B cell (primary cell): Measurements from ENCODE around the gene MAGI2. TPM values are rescaled to one million over a fixed set of nuclear protein-coding genes. Genes with fewer than 3 reads are reported as not detected.

Experiments
- ATAC-seq: fragments of 200-7000 bp; cut with Tn5 transposase; one replicate; pipeline ENCODE4 v1.10.0; 2021; ENCODE audit warnings: low read depth, mild to moderate bottlenecking, moderate number of reproducible peaks, moderate library complexity
- CTCF ChIA-PET: fragments of 350-600 bp; sonication (Branson Sonifier 250); formaldehyde crosslinking; loops from one replicate; lab custom pipeline; 2021; ENCODE audit warnings: antibody characterized with exemption, inconsistent platforms; lab: Charles Lee
- POLR2A ChIA-PET: fragments of 350-600 bp; sonication (Branson Sonifier 250); formaldehyde crosslinking; loops from one replicate; lab custom pipeline; 2021; ENCODE audit warnings: antibody characterized with exemption; lab: Charles Lee
- DNase-seq: peaks from one replicate; pipeline ENCODE4 v3.0.0; 2013
- H2AFZ ChIP-seq: 2 replicates; pipeline ENCODE4 v1.6.1; 2012; ENCODE audit warnings: mild to moderate bottlenecking, low read depth, low read length; ENCODE audit not compliant: insufficient read depth, poor library complexity, severe bottlenecking
- H3K27ac ChIP-seq, 2 donors: 1 replicate in 1 of 2; 2 replicates in 1 of 2; pipeline ENCODE4 v1.5.1; 2012 to 2013; ENCODE audit warnings: low read length in 2 of 2, mild to moderate bottlenecking in 2 of 2, moderate library complexity in 1 of 2
- H3K27me3 ChIP-seq, 4 experiments: fragments of 200-600 bp in 1 of 4; sonication (generic) in 1 of 4; replicated peaks in 1 of 4; 1 replicate in 2 of 4; 2 replicates in 2 of 4; pipeline versions ENCODE4 v1.6.1 to v1.7.0; 2013 to 2016; ENCODE audit warnings: low read length in 3 of 4, mild to moderate bottlenecking in 2 of 4, mixed read lengths in 1 of 4, moderate library complexity in 1 of 4; ENCODE audit not compliant: insufficient read depth in 4 of 4, control insufficient read depth in 3 of 4; ENCODE audit errors: control extremely low read depth in 1 of 4
- H3K36me3 ChIP-seq, 2 experiments: replicated peaks in 1 of 2; 1 replicate in 1 of 2; 2 replicates in 1 of 2; pipeline versions ENCODE4 v1.6.1 to v1.7.1; 2013; ENCODE audit warnings: low read length in 1 of 2; ENCODE audit not compliant: insufficient read depth in 2 of 2, control insufficient read depth in 1 of 2; ENCODE audit errors: control extremely low read depth in 1 of 2, extremely low read depth in 1 of 2
- H3K4me1 ChIP-seq, 2 donors: fragments of 200-600 bp in 1 of 2; sonication (generic) in 1 of 2; 1 replicate in 1 of 2; 2 replicates in 1 of 2; pipeline versions ENCODE4 v1.5.1 to v1.6.1; 2013 to 2017; ENCODE audit warnings: low read length in 2 of 2; ENCODE audit not compliant: control insufficient read depth in 2 of 2, insufficient read depth in 2 of 2
- H3K4me2 ChIP-seq: replicated peaks from 2 replicates; pipeline ENCODE3; 2012; ENCODE audit warnings: mild to moderate bottlenecking, low read depth, low read length; ENCODE audit not compliant: poor library complexity, severe bottlenecking
- H3K4me3 ChIP-seq, 5 experiments: fragments of 200-600 bp in 1 of 5; sonication (generic) in 1 of 5; 1 replicate in 3 of 5; 2 replicates in 2 of 5; pipeline versions ENCODE4 v1.5.1 to v1.7.0; 2011 to 2016; ENCODE audit warnings: low read length in 4 of 5, mild to moderate bottlenecking in 4 of 5, low read depth in 2 of 5, control low read depth in 1 of 5, moderate library complexity in 1 of 5; ENCODE audit not compliant: insufficient read depth in 1 of 5; ENCODE audit errors: control extremely low read depth in 1 of 5, extremely low read depth in 1 of 5
- H3K79me2 ChIP-seq: fragments of 200-600 bp; sonication (generic); one replicate; pipeline ENCODE4 v1.6.0; 2016; ENCODE audit warnings: low read length; ENCODE audit not compliant: control insufficient read depth, insufficient read depth
- H3K9ac ChIP-seq: fragments of 200-600 bp; sonication (generic); 2 replicates; pipeline ENCODE4 v1.6.1; 2017; ENCODE audit warnings: mild to moderate bottlenecking, low read length, moderate library complexity
- H3K9me3 ChIP-seq, 3 donors: one replicate each; pipeline versions ENCODE4 v1.6.1 to v1.7.1; 2013; ENCODE audit warnings: low read length in 2 of 3; ENCODE audit not compliant: control insufficient read depth in 2 of 3, insufficient read depth in 1 of 3; ENCODE audit errors: control extremely low read depth in 1 of 3
- H4K20me1 ChIP-seq: 2 replicates; pipeline ENCODE4 v1.6.0; 2012; ENCODE audit warnings: mild to moderate bottlenecking, low read length; ENCODE audit not compliant: insufficient read depth, control insufficient read depth, poor library complexity, severe bottlenecking
- H3K27ac Mint-ChIP-seq: one replicate; pipeline ENCODE4 v1.8.0; 2021; ENCODE audit warnings: mixed read lengths
- H3K27me3 Mint-ChIP-seq: one replicate; pipeline ENCODE4 v1.8.0; 2021; ENCODE audit warnings: mixed read lengths
- H3K4me1 Mint-ChIP-seq: one replicate; pipeline ENCODE4 v1.8.0; 2021; ENCODE audit warnings: mixed read lengths
- H3K4me3 Mint-ChIP-seq: one replicate; pipeline ENCODE4 v1.8.0; 2021; ENCODE audit warnings: mixed read lengths
- H3K9me3 Mint-ChIP-seq: one replicate; pipeline ENCODE4 v1.8.0; 2022; ENCODE audit warnings: mixed read lengths; ENCODE audit not compliant: insufficient read depth
- EZH2 ChIP-seq: IDR thresholded peaks from 2 replicates; pipeline ENCODE4 v1.6.1; 2012; ENCODE audit warnings: borderline replicate concordance, low read depth, mild to moderate bottlenecking, moderate library complexity, low read length; ENCODE audit not compliant: insufficient read depth, poor library complexity, severe bottlenecking
- WGBS: methylation state at CpG from one replicate; pipeline ENCODE4 v1.1.5; 2013; ENCODE audit warnings: missing lambda C conversion rate; ENCODE audit not compliant: insufficient coverage; 5-methylcytosine and 5-hydroxymethylcytosine counted together
- intact Hi-C: fragments of 100-400 bp; cut with micrococcal nuclease; formaldehyde crosslinking; loops from one replicate; pipeline ENCODE4 v1.10.0; 2022
- polyA plus RNA-seq: library from polyadenylated mRNA; depleted of rRNA; stranded (reverse); fragments of >200 nt; gene quantifications from 2 replicates; pipeline ENCODE4 v1.2.3, GENCODE V29; 2012
- total RNA-seq, 2 donors: library from RNA; stranded (reverse); fragments of 120-200 nt in 1 of 2; gene quantifications; 1 replicate in 1 of 2; 2 replicates in 1 of 2; pipeline versions ENCODE4 v1.2.3 to v1.2.4, GENCODE V29; 2013 to 2022
- TF ChIP-seq, protein P1 (sequence below): fragments of 200-600 bp; IDR thresholded peaks from one replicate; pipeline ENCODE4 v1.8.0; 2022; ENCODE audit warnings: antibody characterized with exemption, mild to moderate bottlenecking

Gene MAGI2
- total and polyA plus RNA-seq, 2 donors (not counting 1 experiment from before 2014, with no cell fraction given), result 0.16 to 0.64 TPM

DNA sequence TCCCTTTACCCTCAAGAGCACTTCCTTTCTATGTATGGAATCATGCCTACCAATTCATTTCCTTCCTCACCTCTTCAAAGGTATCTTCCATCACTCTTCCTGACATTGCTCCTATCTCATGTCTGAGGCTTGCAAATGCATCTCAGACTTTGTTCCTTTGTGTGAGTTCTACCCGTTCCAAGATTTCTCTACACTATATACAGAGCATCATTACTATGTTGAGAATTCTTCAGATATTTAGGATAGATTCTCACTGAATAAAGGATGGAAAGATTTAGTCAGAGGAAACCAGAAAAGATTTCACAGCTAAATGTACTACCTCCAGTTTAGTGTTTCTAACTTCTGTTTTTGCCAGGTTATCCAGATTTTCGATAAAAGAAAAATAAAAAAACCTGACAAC, 1192.2 kb downstream of the MAGI2 start:
- Mint-ChIP-seq H3K4me3 (no peak overlapping the region), H3K9me3 (no peaks in the 10 kb centered on the region), H3K4me1 (no peaks in the 10 kb centered on the region), H3K27ac (no peak overlapping the region), H3K27me3 (no peaks in the 10 kb centered on the region)
- DNase-seq, result no peak
- no peak for ATAC-seq
- Histone ChIP-seq H3K4me1 (no peaks in the 10 kb centered on the region), H3K36me3 (no peaks in the 10 kb centered on the region), H3K79me2 (no peaks in the 10 kb centered on the region), H3K4me2 (no peak overlapping the region), H3K9ac (no peak overlapping the region), H3K4me3 (no peak overlapping the region), H4K20me1 (no peaks in the 10 kb centered on the region), H2AFZ (no peak overlapping the region), H3K9me3 (no peaks in the 10 kb centered on the region), H3K27ac (no peak overlapping the region), H3K27me3 (no peaks in the 10 kb centered on the region)
- intact Hi-C loops, result no loop called here
- ChIA-PET POLR2A (no interaction called here), CTCF (no interaction called here)
- TF ChIP-seq EZH2, result no peak
- TF ChIP-seq, protein P1, sequence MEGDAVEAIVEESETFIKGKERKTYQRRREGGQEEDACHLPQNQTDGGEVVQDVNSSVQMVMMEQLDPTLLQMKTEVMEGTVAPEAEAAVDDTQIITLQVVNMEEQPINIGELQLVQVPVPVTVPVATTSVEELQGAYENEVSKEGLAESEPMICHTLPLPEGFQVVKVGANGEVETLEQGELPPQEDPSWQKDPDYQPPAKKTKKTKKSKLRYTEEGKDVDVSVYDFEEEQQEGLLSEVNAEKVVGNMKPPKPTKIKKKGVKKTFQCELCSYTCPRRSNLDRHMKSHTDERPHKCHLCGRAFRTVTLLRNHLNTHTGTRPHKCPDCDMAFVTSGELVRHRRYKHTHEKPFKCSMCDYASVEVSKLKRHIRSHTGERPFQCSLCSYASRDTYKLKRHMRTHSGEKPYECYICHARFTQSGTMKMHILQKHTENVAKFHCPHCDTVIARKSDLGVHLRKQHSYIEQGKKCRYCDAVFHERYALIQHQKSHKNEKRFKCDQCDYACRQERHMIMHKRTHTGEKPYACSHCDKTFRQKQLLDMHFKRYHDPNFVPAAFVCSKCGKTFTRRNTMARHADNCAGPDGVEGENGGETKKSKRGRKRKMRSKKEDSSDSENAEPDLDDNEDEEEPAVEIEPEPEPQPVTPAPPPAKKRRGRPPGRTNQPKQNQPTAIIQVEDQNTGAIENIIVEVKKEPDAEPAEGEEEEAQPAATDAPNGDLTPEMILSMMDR, result no peak
- no CpG with 5 or more reads among the region's 2 CpGs for WGBS

DNA sequence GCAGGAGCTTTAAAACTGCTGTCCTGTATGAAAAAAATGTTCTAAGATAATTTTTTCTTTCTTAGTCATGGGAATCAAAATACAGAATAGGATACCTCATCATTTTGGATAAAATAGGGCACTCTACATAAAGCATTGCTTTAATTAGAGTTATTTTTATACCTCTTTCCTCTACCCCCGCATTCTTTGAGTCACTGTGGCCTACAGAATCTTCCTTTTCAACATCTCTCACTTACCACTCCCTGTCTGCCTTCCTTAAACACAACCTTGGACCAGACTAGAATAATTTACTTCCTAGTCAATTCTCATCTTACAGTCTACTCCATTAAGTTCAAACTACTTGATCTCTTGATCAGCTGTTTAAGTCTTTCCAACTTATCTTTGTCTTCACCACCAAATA, 1192.6 kb downstream of the MAGI2 start:
- WGBS, result 90% methylated on average over 1 of the region's 1 CpG
- H3K36me3 ChIP-seq, result no peaks in the 10 kb centered on the region
- CTCF ChIA-PET, result no interaction called here
- H3K79me2 ChIP-seq, result no peaks in the 10 kb centered on the region
- peaks cover 0 to 3% (median 0%) of the 10 kb centered on the region in 3 donors for H3K9me3 ChIP-seq
- POLR2A ChIA-PET, result no interaction called here
- ATAC-seq, result no peak
- no peak overlapping the region for H2AFZ ChIP-seq
- H3K27ac ChIP-seq, result no peak overlapping the region
- no peaks in the 10 kb centered on the region for H3K4me1 ChIP-seq
- Mint-ChIP-seq H3K27me3 (no peaks in the 10 kb centered on the region), H3K4me3 (no peak overlapping the region), H3K4me1 (no peaks in the 10 kb centered on the region), H3K9me3 (no peaks in the 10 kb centered on the region), H3K27ac (no peak overlapping the region)
- H3K27me3 ChIP-seq, result no peaks in the 10 kb centered on the region
- no peak overlapping the region for H3K9ac ChIP-seq
- no peak overlapping the region for H3K4me2 ChIP-seq
- intact Hi-C loops, result no loop called here
- no peak overlapping the region for H3K4me3 ChIP-seq
- DNase-seq, result no peak
- TF ChIP-seq, protein P1, result no peak
- TF ChIP-seq EZH2, result no peak
- H4K20me1 ChIP-seq, result no peaks in the 10 kb centered on the region
